Heart left ventricle (tissue), 13 donors: ENCODE measurements around the gene PTPRS.

Experiments used
- CTCF ChIP-seq, 12 donors: fragments of 200-600 bp; sonication (generic) in 4 of 12; IDR thresholded peaks; one replicate each; pipeline versions ENCODE4 v1.5.0 to v1.8.0; 2018 to 2022; ENCODE audit warnings: antibody characterized with exemption in 12 of 12, mild to moderate bottlenecking in 5 of 12
- POLR2A ChIP-seq, 2 donors: fragments of 450-650 bp; IDR thresholded peaks; one replicate each; pipeline ENCODE4 v1.6.1; 2017; ENCODE audit warnings: antibody characterized with exemption in 2 of 2, mild to moderate bottlenecking in 2 of 2, moderate library complexity in 2 of 2
- donor health status: ischemic (EF 13 %, LVEDD 7.1; RV severe dilation, severe dysfunction).
- donor health status: DM: no; HTN: yes; CAD: no.
- donor health status: DM: no; HTN: no; CAD: no.
- donor health status: ischemic (EF 25% LVEDD 6.9; RV normal size, moderate dysfunction).
- donor health status: ischemic (EF 25% LVEDD 5.7; RV mildly dilated, moderate dysfunction).
- donor health status: ischemic (EF 35%, LVEDD 5.7; RV mildly dilated, moderate dysfunction).
- donor health status: nonischemic (EF 11% LVEDD 7.7; RV severe dilation, severe dysfunction).
- donor health status: DM: yes; HTN: yes; CAD: no.
- donor health status: PGD.
- donor health status: ischemic (EF 29% LVEDD 5.4; RV normal size, mild dysfunction).
- donor health status: nonischemic (EF 23%, LVEDD 6.1; RV moderate dilation, normal function).

DNA sequence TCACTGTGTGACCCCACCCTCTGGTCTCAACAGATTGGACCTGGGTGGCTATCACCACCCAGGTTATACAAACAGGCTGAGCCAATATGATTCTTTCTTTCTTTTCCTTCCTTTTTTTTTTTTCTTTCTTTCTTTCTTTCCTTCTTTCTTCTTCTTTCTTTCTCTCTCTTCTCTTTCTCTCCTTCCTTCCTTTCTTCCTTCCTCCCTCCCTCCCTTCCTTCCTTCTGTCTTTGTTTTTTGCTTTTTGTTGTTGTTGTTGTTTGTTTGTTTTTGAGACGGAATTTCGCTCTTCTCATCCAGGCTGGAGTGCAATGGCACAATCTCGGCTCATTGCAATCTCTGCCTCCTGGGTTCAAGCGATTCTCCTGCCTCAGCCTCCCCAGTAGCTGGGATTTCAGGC, 17.0 kb upstream of the PTPRS start:
- no peak for TF ChIP-seq CTCF (IDR thresholded peaks at IDR 0.05)
- TF ChIP-seq POLR2A (IDR thresholded peaks at IDR 0.05) = no peak
